Measurements from ENCODE around the gene R3HDM4.
"Not testable (repeated sequence)": the region's sequence is repeated elsewhere in the genome, so short reads cannot be mapped to it uniquely, and the experiment has no call there.

The R3HDM4 gene

DNA sequence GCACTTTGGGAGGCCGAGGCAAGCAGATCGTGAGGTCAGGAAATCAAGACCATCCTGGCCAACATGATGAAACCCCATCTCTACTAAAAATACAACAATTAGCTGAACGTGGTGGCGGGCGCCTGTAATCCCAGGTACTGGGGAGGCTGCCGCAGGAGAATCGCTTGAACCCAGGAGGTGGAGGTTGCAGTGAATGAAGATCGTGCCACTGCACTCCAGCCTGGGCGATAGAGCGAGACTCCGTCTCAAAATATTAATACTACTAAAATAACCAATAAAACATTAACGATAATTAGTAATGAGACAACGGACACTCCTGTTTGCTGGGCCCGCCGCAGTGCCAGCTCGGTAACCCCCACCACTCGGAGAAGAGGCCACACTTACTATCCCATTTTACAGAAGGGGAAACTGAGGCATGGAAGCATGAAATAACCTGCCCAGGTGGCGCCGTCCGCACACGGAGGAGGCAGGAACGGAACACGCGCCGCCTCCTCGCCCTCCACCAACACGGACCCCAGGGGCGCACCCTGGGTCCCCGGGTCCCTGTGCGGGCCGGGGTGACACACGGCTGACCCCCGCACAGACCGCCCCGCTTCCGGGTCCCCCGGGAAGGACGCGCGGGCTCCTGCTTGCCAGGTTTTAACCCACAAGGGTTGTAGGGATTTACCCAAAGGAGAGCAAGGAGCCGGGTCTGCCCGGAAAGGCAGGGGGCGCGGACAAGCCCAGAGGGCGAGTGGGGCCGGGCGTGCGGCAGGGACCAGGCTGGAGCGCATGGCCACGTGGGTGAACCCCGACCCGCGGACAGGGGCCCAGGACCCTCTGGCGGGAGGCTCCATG is 1.6 kb downstream of the R3HDM4 start:
- DNase-seq = no peak

DNA sequence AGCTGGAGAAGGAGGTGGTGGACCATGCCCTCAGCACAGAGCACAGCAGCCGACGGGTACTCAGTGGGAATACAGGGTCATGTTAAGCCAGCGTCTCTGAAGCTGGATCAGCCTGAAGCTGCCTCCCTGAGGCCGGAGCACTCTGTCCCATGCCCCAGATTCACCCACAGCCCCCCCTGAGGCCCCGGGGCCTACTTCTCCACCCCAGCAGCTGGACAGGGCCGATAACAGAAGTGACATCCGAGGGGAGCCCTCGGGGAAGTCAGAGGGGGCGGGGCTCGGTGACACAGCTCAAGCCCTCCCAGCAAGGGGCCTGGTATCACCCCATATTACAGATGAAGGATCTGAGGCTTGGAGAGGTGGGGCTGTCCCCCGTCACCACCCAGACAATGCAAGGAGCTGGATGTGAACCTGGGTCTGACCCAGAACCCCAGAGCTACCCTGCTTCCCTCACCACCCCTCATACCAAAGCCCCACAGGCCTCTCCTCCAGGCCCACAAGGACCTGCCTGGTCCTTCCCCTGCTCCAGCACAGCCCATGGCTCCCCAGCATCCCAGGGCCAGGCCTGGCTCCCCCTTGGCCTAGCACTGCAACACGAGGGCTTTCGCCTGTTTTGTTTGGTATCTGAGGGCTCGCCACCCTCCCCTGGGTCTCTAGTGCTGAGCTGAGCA is 5.7 kb downstream of the R3HDM4 start:
- DNase-seq = no peak

DNA sequence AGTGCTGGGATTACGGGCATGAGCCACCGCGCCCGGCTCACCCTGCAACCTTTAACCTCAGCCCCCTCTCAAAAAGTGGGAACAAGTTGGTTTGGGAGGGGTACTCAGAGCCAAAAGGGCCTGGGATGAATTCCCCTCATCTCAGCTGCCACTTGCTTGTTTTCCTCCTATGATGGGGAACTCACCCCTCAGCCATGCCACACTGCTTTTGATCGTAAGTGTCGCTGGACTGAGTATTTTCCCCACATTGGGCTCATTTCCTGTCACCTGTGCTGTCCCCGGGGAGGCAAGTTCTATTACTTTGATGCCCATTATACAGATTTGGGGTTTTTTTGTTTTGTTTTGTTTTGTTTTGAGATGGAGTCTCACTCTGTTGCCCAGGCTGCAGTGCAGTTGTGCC is 6.5 kb downstream of the R3HDM4 start:
- DNase-seq = no peak

DNA sequence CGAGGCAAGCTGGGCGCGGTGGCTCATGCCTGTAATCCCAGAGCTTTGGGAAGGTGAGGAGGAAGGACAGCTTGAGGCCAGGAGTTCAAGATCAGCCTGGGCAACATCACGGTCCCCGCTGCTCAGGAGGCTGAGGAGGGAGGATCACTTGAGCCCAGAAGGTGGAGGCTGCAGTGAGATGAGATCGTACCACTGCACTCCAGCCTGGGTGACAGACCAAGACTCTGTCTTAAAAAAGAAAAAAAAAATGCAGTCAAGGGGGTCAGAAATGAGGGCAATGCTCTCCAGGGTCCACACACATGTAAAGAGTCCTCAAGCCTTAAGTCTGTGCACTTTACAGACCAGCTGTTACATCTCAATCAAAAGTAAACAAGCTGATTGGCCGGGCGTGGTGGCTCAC is 8.5 kb downstream of the R3HDM4 start:
- DNase-seq = no peak

GRCh38 chr19:903266-903797 is 9.7 kb downstream of the R3HDM4 start:
- DNase-seq = peak; percentile 79

DNA sequence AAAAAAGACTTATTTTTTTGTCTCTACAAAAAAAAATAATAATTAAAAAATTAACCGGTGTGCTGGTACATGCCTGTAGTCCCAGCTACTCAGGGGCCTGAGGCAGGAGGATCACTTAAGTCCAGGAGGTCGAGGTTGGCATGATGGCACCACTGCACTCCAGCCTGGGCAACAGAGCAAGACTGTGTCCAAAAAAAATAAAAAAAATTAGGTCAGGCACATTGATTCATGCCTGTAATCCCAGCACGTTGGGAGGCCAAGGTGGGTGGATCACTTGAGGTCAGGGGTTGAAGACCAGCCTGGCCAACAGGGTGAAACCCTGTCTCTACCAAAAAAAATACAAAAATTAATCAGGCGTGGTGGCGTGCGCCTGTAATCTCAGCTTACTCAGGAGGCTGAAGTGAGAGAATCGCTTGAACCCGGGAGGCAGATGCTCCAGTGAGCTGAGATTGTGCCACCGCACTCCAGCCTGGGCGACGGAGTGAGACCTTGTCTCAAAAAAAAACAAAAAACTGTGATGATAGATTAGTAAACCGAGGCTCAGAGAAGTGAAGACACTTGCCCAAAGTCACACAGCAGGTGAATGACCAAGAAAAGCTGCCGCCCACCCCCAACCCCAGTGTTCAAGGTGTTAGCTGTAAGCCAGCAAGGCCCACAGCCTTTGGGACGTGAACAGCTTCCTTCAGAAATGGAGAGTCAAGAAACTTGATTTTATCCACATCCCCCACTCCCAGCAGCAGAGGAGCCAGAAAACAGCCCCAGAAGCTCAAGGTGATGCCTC is 10.4 kb downstream of the R3HDM4 start:
- DNase-seq = no peak

DNA sequence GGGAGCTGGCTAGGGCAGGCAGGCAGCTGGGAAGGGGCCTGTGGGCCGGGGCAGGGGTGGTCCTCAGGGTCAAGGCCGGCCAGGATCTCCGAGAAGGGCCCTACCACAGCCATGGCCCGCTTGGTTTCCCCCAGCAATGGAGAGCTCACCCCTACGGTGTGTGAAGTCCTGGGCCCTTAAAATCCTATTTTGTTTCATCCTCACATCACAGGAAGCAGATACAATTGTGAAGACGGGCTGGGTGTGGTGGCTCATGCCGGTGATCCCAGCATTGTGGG is 11.0 kb downstream of the R3HDM4 start:
- no peak for DNase-seq

DNA sequence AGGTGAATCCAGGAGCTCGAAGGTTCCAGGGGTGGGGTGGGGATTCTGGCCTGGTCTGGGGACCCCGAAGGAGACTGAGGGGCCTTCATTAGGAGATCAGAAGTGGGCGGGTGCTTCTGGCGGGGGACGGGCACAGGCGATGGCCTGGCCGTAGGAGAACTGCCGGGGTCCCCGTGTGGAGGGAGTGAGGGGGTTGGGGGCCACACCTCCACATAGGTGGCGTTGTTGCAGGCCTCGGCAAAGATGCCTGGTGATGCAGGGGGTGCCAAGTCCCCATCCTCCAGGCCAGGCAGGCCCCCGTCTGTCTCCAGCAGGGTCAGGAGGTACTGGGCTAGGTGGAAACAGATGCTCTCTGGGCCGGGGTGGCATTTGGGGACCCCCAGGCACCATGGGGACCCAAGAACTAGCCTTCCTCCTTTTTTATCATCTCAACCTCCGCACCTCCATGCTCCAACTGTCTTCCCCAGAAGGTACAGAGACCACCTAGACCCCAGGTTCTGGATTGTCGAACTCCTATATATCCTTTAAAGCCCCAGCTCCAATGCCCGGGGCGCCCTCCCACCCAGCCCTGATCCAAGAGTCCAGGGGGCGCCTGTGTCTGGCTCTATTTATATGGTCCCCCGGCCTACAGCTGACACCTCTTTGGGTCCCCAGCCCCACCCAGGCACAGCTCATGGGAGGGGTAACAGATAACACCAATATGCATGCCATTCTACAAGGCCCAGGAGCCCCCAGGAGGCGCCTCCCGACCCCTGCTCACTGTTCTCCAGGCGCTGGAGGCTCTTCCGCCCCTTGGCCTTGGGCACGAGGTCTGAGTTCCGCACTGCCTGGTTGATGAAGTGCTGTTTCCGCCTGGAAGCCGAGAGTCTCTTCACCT is 11.6 kb downstream of the R3HDM4 start:
- DNase-seq = no peak

- no peak for DNase-seq
These were observed 12.5 kb downstream of the R3HDM4 start for GRCh38 chr19:900302-901111.

DNA sequence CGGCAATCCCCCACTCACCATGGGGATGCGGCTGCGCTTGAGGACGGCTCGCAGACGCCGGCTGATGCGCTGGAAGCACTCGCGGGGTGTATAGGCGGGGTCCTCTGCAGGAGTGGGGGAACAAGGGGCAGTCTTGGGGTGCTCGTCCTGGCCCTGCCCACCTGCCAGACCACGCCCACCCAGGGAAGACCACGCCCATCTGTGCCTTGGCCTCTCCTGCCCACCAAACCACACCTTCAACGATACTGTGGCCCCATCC is 13.0 kb downstream of the R3HDM4 start:
- DNase-seq = no peak

DNA sequence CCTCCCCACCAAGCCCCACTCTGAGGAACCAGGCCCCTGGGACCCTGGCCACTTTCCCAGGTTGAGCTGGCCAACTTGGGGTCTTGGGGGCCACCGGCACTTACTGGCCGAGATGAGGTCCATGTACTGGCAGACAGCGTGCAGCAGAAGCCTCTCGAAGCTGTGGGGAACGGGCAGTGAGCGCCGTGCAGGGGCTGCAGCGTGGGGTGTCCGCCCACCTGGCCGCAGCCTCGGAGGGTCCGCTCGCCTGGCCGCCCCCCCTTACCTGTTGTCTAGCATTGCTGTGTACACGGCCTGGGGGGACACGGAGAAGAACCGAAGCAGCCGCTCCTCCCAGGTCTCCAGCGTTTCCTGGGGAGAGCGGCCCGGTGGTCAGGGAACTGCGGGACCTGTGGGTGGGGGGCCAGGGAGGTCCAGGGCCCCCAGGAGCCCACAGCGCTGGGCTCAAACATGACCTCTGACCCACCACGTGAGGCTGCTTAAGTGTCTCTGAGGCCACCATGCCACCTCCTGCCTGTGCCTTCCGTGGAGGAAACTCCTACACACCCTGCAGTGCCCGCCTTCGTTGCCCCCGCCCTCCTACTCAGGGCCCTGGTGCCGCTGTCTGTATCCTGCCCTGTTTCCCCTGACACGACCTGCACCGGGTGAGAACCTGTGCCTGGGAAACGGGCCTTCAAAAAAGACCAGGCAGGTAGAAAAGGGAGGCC is 13.5 kb downstream of the R3HDM4 start:
- no peak for DNase-seq

GRCh38 chr19:898663-899062 is 14.4 kb downstream of the R3HDM4 start:
- peak; percentile 83 for DNase-seq

GRCh38 chr19:897442-898039 is 15.5 kb downstream of the R3HDM4 start:
- no peak for DNase-seq

- DNase-seq = no peak
These were observed 16.0 kb downstream of the R3HDM4 start for GRCh38 chr19:896999-897398.

DNA sequence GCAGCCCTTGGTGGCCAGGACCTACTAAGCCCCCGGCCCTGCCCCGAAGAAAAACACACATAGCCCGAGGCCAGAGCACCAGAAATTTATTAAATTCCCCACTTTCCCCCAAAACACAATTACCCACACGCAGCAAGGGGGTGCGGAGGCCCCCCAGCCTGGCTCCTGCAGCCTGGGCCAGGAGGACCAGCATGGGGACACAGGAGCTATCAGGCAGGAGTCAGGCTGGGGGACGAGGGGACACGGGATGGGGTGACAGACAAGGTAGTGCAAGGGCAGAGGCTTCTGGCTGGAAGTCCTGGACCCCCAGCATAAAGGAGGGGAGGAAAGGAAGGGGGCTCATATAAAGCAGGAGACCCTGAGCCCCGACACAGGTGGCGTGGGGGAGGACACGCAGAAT is 16.6 kb downstream of the R3HDM4 start:
- no peak for DNase-seq

- DNase-seq = peak; percentile 98
These were observed 19.9 kb downstream of the R3HDM4 start, which contains the start of the genes MED16 and RNU6-9 for GRCh38 chr19:892894-893689. Gene MED16, minus strand, starts transcription at chr19:893187. Its CDS starts 2,056 bp downstream, at chr19:891131. Gene RNU6-9, plus strand, starts transcription at chr19:893484.

GRCh38 chr19:892243-892893 is 20.7 kb downstream of the R3HDM4 start:
- DNase-seq = peak; percentile 24

DNA sequence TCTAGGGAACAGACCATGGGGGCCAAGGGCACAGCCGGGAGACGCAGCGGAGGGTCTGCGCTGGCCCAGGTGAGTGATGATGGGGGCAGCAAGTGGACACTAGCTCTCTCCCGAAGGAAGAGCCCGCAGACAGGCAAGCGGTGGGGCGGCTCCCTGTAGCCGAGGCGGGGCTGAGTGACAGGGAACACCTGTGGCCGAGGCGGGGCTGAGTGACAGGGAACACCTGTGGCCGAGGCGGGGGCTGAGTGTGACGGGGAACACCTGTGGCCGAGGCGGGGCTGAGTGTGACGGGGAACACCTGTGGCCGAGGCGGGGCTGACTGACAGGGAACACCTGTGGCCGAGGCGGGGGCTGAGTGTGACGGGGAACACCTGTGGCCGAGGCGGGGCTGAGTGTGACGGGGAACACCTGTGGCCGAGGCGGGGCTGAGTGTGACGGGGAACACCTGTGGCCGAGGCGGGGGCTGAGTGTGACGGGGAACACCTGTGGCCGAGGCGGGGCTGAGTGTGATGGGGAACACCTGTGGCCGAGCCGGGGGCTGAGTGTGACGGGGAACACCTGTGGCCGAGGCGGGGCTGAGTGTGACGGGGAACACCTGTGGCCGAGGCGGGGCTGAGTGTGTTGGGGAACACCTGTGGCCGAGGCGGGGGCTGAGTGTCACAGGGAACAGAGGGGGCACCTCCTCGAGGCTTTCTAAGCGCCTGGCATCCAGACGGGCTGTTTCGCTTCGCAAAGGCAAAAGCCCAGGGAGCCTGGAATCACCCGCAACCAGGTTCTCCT is 21.4 kb downstream of the R3HDM4 start:
- DNase-seq = not testable (repeated sequence)

Data from eye (tissue), 1 donor.